ENCODE data around the gene COPS3.

COPS3 gene

DNA sequence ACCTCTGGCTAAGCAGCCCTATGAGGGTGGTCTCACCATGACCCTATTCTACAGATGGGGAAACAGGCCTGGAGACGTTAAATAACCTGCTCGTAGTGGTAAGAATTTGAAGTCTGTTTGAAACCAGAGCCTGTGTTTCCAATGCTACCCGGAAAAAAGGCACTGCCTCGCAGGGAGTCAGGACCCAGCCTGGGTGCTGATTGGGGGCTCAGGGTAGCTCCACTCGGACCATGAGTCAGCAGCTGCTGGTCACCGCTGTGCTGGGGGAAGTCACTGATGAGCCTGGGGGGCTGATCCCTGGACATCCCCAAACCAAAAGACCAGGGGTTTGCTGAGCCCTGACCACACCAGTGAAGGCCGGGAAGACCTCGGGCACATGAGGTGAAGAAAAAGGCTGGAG is 65.5 kb downstream of the COPS3 start:
- Mint-ChIP-seq H3K27me3 (ENCODE audit: low read depth, poor library complexity) (no peaks in the 10 kb centered on the region), H3K36me3 (ENCODE audit: low read depth) (peaks cover 38% of the 10 kb centered on the region), H3K27ac (no peak overlapping the region), H3K4me3 (no peak overlapping the region), H3K9me3 (no peaks in the 10 kb centered on the region), H3K4me1 (no peaks in the 10 kb centered on the region)
- TF ChIP-seq, protein P1, sequence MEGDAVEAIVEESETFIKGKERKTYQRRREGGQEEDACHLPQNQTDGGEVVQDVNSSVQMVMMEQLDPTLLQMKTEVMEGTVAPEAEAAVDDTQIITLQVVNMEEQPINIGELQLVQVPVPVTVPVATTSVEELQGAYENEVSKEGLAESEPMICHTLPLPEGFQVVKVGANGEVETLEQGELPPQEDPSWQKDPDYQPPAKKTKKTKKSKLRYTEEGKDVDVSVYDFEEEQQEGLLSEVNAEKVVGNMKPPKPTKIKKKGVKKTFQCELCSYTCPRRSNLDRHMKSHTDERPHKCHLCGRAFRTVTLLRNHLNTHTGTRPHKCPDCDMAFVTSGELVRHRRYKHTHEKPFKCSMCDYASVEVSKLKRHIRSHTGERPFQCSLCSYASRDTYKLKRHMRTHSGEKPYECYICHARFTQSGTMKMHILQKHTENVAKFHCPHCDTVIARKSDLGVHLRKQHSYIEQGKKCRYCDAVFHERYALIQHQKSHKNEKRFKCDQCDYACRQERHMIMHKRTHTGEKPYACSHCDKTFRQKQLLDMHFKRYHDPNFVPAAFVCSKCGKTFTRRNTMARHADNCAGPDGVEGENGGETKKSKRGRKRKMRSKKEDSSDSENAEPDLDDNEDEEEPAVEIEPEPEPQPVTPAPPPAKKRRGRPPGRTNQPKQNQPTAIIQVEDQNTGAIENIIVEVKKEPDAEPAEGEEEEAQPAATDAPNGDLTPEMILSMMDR (IDR thresholded peaks at IDR 0.05) = no peak
- DNase-seq = no peak

DNA sequence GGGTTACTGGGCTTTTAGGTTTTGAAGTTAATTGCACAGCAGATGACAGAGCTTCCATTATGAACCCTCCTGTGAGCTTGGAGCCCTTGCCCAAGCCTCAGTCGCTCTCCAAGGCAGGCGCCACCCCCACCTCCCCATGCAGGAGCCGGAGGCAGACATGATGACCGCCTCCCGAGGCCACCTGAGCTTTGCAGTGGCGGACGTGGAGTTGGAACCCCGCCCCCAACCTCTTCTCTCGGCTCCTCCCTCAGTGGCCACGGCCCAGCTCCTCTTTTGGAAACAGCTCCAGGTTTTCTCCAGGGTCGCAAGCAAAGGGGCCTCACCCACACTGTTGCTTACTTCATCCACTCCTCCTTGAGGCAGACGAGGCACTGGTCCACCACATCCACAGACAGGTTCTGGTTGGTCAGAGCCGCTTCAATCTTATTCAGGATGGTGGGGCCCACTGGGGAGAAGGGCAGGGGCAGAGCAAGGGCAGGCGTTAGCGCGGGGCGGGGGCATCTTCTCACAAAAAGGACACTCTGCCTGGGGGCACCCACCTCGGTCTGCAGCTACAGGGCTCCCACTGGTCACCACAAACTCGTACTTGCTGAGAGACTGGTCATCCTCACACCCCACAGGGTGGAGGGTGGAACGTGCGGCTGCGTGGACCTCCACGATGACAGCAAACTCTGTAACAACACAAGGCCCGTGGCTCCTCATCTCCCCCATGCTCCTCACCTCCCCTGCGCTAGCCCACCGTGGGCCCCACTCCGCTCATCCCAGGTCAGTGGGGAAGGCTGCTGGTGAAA is 66.2 kb downstream of the COPS3 start:
- H3K4me1 Mint-ChIP-seq = no peaks in the 10 kb centered on the region
- no peak overlapping the region for H3K27ac Mint-ChIP-seq
- no peak for DNase-seq

DNA sequence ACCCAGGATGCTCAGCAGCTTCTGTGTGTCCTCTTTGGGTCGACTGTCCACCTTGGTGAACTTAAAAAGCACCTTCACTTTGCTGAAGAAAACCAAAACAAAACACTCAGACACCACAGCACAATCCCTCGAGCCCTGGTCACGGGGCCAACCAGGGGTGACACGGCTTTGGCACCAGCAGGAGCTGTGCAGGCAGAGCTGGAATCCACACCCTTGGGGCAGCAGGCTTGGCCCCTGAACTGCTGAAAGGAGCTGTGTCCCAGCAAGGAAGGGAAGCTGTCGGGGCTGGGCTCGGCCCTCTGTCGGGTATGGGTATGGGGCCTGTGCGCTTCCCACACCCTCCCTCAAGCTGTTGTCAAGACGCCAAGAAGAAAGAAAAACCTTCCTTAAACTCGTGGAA is 67.3 kb downstream of the COPS3 start:
- DNase-seq = no peak
- TF ChIP-seq, protein P1 (IDR thresholded peaks at IDR 0.05) = no peak
- Mint-ChIP-seq H3K36me3 (ENCODE audit: low read depth) (peaks cover 28% of the 10 kb centered on the region), H3K9me3 (no peaks in the 10 kb centered on the region), H3K4me1 (no peaks in the 10 kb centered on the region), H3K27me3 (ENCODE audit: low read depth, poor library complexity) (no peaks in the 10 kb centered on the region), H3K4me3 (no peak overlapping the region), H3K27ac (no peak overlapping the region)

More for the DNA sequence above, 66.2 kb downstream of the COPS3 start:
- no peaks in the 10 kb centered on the region for H3K27me3 Mint-ChIP-seq (ENCODE audit: low read depth, poor library complexity)
- TF ChIP-seq, protein P1 (IDR thresholded peaks at IDR 0.05) = no peak
- no peak overlapping the region for H3K4me3 Mint-ChIP-seq
- H3K36me3 Mint-ChIP-seq (ENCODE audit: low read depth) = peaks cover 33% of the 10 kb centered on the region
- no peaks in the 10 kb centered on the region for H3K9me3 Mint-ChIP-seq

DNA sequence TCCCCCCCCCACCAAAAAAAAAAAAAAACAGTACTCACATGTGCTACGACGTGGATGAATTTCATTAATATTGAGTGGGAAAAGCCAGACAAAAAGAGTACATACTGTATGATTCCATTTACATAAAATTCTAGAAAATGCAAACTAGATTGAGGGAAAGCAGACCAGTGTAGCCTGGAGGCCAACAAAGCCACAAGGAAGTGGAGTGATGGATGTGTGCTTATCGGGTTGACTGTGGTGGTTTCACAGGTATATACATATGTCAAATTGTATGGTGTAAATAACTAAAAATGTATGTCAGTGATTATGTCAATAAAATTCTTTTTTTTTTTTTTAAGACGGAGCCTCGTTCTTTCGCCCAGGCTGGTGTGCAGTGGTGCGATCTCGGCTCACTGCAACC is 73.0 kb downstream of the COPS3 start:
- H3K9me3 Mint-ChIP-seq = no peaks in the 10 kb centered on the region
- no peaks in the 10 kb centered on the region for H3K4me1 Mint-ChIP-seq
- no peak overlapping the region for H3K27ac Mint-ChIP-seq
- peaks cover 5% of the 10 kb centered on the region for H3K27me3 Mint-ChIP-seq (ENCODE audit: low read depth, poor library complexity)
- peaks cover 4% of the 10 kb centered on the region for H3K36me3 Mint-ChIP-seq (ENCODE audit: low read depth)
- DNase-seq = no peak
- TF ChIP-seq, protein P1 (IDR thresholded peaks at IDR 0.05) = no peak
- H3K4me3 Mint-ChIP-seq = no peak overlapping the region

DNA sequence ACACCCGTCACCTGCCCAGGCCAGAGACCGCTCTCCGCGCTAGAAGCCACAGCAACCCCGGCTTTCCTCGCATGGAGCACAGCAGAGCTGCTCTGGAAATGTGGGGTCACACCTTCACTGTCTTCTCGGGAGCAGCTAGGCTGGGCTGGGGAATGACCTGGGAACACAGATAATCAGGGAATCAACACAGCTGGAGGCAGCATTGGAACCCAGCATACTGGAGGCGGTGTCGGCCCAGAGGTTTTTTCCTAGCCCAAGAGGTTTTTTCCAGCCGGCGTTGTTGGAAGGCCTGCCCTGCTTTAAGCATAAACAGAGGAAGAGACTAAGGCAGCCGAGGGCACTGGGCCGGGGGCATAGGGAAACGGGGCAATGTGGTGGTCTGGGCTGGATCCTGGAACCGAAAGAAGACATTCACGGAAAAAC is 74.1 kb downstream of the COPS3 start:
- H3K36me3 Mint-ChIP-seq (ENCODE audit: low read depth) = no peaks in the 10 kb centered on the region
- no peak overlapping the region for H3K4me3 Mint-ChIP-seq
- TF ChIP-seq, protein P1 (IDR thresholded peaks at IDR 0.05) = no peak
- no peaks in the 10 kb centered on the region for H3K4me1 Mint-ChIP-seq
- no peak for DNase-seq
- no peak overlapping the region for H3K27ac Mint-ChIP-seq
- H3K27me3 Mint-ChIP-seq (ENCODE audit: low read depth, poor library complexity) = peaks cover 5% of the 10 kb centered on the region
- no peaks in the 10 kb centered on the region for H3K9me3 Mint-ChIP-seq
